Kidney epithelial cell (primary cell): Measurements from ENCODE around the gene INTS3. TPM values are rescaled to one million over a fixed set of nuclear protein-coding genes. Genes with fewer than 3 reads are reported as not detected.

Experiments used
- DNase-seq: peaks from one replicate; pipeline ENCODE4 v3.0.0-alpha.2; 2010; ENCODE audit warnings: low read depth
- H3K27me3 ChIP-seq: 2 replicates; pipeline ENCODE4 v1.6.0; 2011; ENCODE audit warnings: low read length; ENCODE audit not compliant: control insufficient read depth, insufficient read depth
- H3K36me3 ChIP-seq: 2 replicates; pipeline ENCODE4 v1.5.1; 2011; ENCODE audit warnings: low read length; ENCODE audit not compliant: control insufficient read depth, insufficient read depth
- H3K4me3 ChIP-seq: 2 replicates; pipeline ENCODE4 v1.5.1; 2011; ENCODE audit warnings: low read depth, mild to moderate bottlenecking, control low read depth, low read length
- total RNA-seq: library from RNA; depleted of rRNA; stranded (reverse); fragments of >200 nt; gene quantifications from 2 replicates; pipeline ENCODE4 v1.2.3, GENCODE V29; 2015
- TF ChIP-seq, protein P1 (sequence below): IDR thresholded peaks from 2 replicates; pipeline ENCODE4 v1.5.1; 2011; ENCODE audit warnings: mild to moderate bottlenecking, moderate library complexity, low read length, control low read depth, inconsistent platforms; ENCODE audit not compliant: insufficient read depth, poor library complexity, severe bottlenecking

Gene INTS3
- total RNA-seq, 1 donor from 2014 or later: 33.8 TPM

DNA sequence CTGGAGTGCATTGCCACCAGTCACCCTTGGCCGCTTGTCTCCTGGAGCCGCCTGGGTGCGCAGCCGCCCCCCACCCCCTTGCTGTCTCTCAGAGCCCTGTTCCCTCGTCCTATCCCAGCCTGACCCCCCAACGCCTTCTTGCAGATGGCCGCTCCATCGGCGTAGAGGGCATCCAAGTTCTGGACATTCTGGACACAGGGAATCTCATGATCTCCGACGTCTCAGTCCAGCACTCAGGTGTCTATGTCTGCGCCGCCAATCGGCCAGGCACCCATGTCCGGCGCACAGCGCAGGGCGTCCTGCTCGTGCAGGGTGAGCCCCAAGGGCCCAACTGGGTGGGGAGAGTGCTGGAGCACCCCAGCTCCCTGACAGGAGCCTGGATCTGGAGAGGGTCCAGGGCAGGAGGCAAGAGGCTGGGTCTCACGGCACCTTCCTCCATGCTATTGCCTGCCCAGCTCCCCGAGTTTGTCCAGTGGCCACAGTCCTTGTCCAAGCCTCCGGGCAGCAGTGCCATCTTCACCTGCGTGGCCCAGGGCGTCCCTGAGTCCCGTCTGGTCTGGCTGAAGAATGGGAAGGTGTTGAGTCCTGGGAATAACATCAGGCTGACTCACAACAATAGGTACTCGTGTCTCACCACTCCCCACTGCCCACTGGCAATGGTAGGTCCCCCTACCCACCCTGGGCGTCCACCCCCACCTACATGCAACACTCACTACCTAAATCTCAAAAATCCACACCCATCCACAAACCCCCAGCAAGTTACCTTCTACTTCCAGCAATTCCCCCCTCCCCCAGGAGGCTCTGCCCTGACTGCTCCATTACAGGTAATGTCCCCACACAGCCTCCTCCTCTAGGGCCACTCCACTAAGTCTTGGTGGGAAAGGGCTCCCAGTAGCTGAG, 72.0 kb downstream of the INTS3 start:
- Histone ChIP-seq H3K4me3 (no peak overlapping the region), H3K27me3 (peaks cover 1% of the 10 kb centered on the region), H3K36me3 (peaks cover 1% of the 10 kb centered on the region)
- TF ChIP-seq, protein P1, sequence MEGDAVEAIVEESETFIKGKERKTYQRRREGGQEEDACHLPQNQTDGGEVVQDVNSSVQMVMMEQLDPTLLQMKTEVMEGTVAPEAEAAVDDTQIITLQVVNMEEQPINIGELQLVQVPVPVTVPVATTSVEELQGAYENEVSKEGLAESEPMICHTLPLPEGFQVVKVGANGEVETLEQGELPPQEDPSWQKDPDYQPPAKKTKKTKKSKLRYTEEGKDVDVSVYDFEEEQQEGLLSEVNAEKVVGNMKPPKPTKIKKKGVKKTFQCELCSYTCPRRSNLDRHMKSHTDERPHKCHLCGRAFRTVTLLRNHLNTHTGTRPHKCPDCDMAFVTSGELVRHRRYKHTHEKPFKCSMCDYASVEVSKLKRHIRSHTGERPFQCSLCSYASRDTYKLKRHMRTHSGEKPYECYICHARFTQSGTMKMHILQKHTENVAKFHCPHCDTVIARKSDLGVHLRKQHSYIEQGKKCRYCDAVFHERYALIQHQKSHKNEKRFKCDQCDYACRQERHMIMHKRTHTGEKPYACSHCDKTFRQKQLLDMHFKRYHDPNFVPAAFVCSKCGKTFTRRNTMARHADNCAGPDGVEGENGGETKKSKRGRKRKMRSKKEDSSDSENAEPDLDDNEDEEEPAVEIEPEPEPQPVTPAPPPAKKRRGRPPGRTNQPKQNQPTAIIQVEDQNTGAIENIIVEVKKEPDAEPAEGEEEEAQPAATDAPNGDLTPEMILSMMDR: no peak
- DNase-seq: no peak

DNA sequence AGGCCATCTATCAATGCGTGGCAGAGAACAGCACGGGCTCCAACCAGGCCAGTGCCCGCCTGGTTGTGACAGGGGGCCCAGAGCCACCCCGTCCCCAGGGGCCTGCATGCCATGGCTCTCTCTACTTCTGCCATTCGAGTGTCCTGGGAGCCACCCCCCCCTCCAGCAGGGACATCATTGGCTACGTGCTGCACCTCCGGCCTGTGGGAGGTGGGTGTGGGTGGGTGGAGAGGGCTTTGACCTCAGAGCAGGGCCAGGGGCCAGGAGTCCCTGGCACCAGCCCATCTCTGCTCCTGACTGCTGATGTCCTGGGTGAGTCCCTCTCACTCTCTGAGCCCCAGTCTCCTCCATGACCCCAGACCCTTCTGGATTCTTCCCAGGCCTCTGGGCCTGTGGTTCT, 72.7 kb downstream of the INTS3 start:
- TF ChIP-seq, protein P1: no peak
- Histone ChIP-seq H3K4me3 (no peak overlapping the region), H3K27me3 (no peaks in the 10 kb centered on the region), H3K36me3 (peaks cover 1% of the 10 kb centered on the region)
- no peak for DNase-seq

GRCh38 chr1:153801028-153801625, 73.3 kb downstream of the INTS3 start:
- H3K27me3 ChIP-seq: no peaks in the 10 kb centered on the region
- DNase-seq: no peak
- TF ChIP-seq, protein P1: no peak
- H3K4me3 ChIP-seq: no peak overlapping the region
- peaks cover 1% of the 10 kb centered on the region for H3K36me3 ChIP-seq

- DNase-seq: no peak
- no peak overlapping the region for H3K4me3 ChIP-seq
- TF ChIP-seq, protein P1: no peak
- H3K36me3 ChIP-seq: peaks cover 1% of the 10 kb centered on the region
- H3K27me3 ChIP-seq: no peaks in the 10 kb centered on the region
Observed at GRCh38 chr1:153801786-153802697, 74.2 kb downstream of the INTS3 start.

- DNase-seq: no peak
- TF ChIP-seq, protein P1: no peak
- H3K4me3 ChIP-seq: no peak overlapping the region
- no peaks in the 10 kb centered on the region for H3K27me3 ChIP-seq
- peaks cover 1% of the 10 kb centered on the region for H3K36me3 ChIP-seq
Observed at GRCh38 chr1:153803470-153804056, 75.7 kb downstream of the INTS3 start.
